Stimulated activated CD8-positive, alpha-beta memory T cell treated with anti-CD3 and anti-CD28 coated beads, Interleukin-15, amount 100 ng/mL, for 1 hour (primary cell): ENCODE data around the gene TNFSF13B.
"Not testable (repeated sequence)": the region's sequence is repeated elsewhere in the genome, so short reads cannot be mapped to it uniquely, and the experiment has no call there.

Experiments
- DNase-seq: peaks from one replicate; pipeline ENCODE4 v3.0.0-alpha.2; 2020; ENCODE audit warnings: low read depth

Gene TNFSF13B, protein sequence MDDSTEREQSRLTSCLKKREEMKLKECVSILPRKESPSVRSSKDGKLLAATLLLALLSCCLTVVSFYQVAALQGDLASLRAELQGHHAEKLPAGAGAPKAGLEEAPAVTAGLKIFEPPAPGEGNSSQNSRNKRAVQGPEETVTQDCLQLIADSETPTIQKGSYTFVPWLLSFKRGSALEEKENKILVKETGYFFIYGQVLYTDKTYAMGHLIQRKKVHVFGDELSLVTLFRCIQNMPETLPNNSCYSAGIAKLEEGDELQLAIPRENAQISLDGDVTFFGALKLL

DNA sequence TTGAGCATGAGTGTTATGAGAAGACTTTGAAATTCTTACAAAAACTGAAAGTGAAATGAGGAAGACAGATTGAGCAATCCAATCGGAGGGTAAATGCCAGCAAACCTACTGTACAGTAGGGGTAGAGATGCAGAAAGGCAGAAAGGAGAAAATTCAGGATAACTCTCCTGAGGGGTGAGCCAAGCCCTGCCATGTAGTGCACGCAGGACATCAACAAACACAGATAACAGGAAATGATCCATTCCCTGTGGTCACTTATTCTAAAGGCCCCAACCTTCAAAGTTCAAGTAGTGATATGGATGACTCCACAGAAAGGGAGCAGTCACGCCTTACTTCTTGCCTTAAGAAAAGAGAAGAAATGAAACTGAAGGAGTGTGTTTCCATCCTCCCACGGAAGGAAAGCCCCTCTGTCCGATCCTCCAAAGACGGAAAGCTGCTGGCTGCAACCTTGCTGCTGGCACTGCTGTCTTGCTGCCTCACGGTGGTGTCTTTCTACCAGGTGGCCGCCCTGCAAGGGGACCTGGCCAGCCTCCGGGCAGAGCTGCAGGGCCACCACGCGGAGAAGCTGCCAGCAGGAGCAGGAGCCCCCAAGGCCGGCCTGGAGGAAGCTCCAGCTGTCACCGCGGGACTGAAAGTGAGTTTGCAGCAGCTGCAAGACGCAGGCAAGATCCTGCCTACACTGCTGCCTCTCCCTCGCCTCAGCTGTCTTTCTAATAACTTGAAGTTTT lies at the start of gene TNFSF13B:
Gene TNFSF13B, plus strand, starts transcription at position 118 of the 728 bp plus-strand sequence. Its CDS starts 178 bp downstream, at position 296.
- no peak for DNase-seq

DNA sequence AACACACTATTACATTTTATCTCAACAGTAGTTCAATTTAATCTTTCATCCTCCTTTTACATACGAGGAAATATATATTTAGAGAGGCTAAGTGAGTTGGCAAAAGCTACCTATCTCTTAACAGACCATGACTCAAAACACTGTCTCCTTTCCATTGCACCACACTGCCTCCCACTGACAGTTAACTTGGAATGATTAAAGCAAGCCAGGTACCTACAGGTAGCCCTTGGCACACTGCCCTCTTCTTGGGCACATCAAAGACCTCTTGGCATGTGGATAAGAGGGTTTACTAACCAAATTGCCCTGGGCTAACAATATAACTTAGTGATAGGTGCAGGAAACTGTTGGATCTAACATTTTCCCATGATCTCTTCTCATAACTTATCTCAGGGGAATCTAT lies 49.5 kb upstream of the TNFSF13B start:
- DNase-seq, result no peak

DNA sequence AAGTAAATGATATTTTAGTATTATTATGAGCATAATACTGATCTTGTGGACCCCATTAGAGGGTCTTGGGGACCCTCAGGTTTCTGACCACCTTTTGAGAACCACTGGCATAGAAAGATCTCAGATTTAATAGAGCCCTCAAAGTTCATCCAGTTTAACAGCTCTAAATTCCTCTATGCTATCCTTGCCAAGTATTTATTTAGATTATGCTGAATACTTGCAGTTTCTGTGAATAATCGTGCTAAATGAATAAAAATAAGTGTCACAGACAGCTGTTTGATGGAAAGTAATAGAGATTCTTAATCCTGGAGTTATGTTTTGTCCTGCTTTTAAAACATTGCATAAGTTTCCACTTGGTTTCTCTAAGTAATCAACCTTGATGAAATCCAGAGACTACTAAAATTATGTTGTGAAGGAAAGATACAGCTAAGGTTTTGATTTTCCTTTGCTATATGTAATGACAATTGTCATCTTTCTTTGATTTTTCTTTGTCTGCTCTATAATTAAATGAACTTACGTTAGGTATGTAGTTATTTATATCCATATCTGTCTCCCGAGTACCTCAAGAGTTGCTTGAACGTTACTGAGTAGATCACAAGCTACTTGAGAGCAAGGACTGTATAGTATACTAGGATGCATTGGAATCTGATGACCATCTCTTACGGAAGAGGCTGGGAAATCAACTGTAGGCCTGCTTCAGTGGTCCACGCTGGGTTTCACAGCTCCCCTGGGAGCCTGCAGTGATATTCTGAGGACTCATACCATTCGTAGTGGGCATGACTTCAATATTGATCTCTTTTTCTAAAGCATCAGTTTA lies 45.6 kb upstream of the TNFSF13B start:
- no peak for DNase-seq

DNA sequence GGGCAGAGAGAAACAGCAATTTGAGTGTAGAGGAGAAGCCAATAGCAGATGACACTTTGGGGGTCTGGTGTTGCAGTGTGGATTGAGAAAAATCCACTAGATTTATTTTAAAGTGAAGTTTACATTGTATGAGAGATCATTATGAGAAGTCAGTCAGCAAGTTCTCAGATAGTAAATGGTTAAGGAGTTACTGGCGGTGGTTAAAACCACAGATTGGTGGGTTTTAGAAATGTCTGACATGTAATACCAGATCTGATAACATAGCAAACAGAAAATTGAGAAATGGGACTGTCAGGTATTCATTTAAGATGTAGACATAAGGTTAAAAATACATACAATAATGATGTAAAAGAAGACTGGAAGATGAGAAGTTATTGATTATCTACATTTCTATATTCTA lies 44.1 kb upstream of the TNFSF13B start:
- DNase-seq, result no peak

DNA sequence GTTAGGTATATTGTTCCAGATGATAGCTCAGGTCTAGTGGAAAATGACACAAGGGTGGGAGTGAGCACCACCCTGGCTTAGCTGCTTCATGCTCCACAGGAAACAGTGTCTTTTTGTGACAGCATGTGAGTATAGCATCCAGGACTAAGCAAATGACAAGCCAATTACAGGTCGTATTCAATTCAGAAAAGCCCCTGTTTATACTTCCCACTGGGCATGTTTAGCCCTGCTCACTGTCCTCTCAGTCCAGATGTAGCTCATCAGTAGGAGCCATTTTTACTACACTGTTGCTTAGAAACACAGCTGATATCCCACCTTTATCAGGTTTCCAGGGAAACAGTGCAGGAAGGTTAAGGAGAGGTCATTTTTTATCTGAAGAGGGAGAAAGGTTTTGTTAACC lies 43.3 kb upstream of the TNFSF13B start:
- DNase-seq, result no peak

DNA sequence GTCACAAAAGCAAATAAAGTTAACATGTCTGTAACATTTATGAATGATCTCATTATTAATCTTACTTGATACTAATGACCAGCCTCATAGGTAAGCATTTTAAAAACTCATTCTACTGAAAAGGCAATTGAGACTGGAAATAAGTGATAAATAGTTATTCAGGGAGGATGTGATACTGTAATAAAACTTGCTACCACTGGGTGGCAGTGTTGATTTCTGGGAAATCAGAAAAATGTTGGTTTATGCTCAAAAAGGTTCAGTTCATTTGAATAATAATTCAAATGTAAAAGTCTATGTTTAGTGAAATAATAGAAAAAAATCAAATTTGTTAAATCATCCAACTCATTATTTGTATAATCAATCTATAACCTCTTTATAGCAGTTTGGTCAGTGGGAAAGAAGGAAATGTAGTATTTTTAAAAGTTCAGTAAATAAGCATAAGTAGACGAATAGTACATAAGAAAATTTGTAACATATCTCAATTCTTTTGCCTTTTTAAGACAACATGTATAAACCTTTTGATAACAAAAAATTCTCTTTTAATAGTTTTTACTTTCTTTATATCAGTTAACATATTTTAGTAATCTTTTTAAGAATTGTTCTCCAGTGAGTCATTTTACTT lies 41.8 kb upstream of the TNFSF13B start:
- no peak for DNase-seq

DNA sequence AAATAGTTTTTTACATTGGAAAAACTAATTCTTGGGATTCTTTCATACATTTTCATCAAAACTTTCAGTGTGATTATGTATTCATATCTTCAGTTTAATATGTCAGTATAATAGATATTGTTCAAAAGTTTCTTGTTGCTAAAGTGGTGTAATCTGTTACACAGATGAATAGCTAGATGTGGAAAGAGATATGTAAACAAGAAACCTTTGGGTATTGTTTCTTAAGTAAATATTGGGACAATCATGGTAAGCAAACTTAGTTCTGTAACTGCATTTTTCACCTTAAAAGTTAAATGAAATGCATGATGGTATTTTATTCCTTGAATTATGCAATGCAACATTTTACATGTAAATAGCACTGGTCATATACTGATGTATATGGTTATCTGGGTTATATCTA lies 39.1 kb upstream of the TNFSF13B start:
- DNase-seq, result no peak

DNA sequence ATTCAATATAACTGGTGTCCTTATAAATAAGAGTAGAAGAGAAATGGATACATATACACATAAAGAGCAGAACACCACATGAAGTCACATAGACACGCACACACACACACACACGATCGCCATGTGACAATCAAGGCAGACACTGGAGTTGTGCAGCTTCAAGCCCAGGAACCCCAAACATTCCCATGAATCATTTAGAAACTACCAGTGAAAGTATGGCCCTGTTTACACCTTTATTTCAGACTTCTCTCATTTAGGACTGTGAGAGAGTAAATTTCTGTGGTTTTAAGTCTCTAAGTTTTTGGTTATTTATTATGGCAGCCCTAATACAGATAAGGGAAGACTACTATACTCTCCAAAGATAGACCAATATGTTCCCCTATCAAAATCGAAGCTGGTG lies 20.4 kb upstream of the TNFSF13B start:
- DNase-seq, result no peak

DNA sequence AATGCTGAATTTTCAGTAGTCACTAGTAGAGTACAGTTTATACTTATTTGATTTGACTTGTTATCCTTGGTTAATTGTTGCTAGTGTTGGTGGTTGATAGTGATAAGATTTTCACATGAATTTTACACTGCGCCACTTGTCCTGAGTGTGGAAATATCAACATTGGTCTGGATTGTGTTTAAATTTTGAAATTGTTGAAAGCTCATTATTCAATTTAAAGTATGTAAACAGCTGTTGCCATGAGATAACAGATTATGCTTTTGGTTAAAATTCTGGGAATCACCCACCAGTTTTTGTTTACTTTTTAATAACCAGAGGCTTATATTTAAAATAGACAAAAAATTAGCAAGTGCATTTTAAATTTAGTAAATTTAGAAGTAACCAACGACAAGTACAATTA lies 12.3 kb upstream of the TNFSF13B start:
- DNase-seq, result no peak

DNA sequence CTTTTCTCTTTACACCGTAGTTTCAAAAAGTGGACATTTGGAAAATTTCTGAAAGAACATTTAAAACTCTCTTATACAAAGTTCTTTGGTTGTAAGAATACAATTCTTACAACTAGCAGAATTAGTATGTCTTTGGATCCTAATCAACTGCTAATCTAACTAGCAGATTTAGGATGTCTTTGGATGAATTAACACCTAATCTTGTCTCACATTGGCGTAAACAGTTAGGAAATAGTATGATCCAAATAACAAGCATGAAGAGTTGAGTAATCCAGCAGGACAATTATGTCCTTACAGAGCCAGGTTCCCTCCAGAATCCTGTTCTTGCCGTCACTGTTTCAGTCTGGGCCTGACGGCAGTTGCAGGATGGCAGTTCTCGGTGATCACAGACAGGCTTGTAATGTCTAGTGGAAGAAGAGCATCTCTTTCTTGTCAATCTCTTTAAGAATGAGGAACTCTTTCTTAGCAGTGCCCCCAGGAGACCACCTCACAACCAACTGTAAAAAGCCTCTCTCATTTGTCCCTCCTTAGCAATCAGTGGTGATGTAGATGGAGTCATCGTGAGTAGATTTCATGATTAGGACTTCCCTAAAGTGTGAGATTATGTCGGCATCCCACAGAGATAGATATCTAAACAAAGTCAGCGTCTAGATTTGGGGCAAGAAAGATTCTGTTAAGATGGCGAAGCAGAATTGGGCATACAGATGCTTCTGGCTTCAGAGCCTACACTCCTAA lies 5.7 kb upstream of the TNFSF13B start:
- no peak for DNase-seq

DNA sequence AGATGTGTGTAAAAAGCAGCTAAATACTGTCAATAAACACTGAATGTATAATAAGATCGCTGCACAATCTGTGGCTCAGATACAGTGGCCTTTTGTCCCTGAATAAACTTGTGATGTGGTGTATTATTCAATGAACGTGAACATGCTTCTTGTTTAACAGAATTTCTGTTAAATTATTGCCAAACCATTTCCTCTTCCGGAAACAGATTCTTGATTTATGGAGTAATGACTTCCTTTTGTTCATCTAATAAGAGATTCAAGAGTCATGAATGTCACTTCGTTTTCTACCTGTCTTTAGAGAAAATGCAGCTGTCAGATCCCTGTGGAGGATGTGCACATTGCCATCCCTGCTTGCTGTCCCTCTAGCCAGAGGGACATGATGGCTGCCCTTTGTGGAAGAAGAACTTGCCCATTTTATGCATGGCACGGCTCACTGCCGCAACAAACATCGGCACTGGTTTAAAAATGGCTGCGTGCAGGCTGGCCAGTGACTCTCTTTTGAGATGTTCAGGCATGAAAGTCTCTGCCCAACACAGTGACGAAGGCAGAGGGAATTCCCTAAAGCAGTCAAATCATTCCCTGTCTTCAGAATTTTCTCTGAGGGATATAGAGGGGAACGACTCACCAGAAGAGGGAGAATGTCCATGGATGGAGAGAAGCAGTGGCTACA lies 3.1 kb upstream of the TNFSF13B start:
- DNase-seq, result no peak

DNA sequence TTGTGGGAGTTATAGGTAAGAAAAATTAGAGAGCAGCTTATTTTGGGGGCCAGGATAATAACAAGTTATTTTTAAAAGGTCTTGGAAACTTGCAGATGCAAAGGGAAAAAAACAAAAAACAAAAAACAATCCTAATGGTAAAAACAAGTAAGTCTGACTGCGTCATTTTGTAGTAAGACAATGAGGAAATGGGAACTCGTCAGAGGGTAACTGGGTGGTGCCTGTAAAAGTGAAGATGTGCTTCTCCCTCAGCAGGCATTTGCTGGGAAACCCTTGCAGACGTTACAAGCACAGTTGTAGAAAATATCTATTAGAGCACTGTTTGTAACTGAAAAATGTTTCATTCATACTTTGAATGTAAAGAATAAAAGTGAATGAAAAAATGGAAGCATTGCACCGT lies 2.2 kb upstream of the TNFSF13B start:
- DNase-seq, result no peak

DNA sequence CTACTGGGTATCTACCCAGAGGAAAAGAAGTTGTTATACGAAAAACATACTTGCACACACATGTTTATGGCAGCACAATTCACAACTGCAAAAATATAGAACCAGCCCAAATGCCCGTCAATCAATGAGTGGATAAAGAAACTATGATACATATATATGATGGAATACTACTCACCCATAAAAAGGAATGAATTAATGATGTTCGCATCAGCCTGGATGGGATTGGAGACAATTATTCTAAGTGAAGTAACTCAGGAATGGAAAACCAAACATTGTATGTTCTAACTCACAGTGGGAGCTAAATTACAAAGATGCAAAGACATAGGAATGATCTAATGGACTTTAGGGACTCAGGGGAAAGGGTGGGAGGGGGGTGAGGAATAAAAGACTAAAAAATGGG lies 1.7 kb upstream of the TNFSF13B start:
- not testable (repeated sequence) for DNase-seq

DNA sequence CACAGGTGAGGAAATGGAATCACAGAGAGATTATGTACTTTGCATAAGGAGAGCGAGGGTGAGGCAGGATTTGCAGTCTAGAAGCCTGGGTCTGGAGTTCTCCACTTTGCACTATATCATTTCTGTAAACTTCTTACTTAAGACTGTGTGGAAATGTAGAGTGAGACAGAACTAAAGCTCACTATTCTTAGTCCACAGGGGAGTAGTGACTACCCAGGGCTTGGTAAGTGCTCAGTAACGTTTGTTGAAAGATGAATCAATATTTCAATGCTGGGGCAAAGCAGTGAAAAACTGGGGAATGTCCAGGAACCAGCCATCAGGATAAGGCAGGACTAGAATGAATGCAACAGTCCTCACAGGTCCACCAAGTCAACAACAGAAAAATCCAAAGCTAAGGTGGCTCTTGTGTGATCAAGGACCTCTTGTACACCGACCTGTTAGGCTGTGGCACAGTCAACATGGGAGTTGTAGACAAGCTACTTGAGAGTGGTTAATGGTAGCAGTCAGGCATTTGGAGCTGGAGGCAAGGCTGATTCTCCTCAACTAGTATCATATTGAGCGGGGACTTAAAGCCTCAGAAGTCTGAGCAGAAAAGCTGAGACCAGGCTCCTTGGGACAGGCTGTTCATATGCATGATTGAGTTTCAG lies 929 bp upstream of the TNFSF13B start:
- no peak for DNase-seq

DNA sequence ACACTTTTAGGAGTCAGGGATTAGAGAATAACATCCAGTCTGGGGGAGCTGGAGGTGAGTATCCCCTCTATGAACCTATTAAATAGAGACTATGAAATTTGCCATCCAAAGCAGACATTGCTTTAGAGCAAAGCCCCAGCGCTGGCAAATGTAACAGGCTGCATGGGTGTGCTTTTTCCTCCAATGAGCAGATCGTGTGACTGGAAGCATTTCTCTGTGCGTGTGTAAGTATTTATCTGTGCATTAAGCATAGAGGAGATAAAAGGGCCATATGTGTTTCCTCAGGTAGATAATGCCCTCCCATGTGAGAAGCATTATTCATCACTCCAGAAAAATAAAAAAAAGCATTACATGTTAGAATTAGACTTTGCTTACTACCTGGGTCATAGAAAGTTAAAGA lies 924 bp downstream of the TNFSF13B start:
- no peak for DNase-seq

DNA sequence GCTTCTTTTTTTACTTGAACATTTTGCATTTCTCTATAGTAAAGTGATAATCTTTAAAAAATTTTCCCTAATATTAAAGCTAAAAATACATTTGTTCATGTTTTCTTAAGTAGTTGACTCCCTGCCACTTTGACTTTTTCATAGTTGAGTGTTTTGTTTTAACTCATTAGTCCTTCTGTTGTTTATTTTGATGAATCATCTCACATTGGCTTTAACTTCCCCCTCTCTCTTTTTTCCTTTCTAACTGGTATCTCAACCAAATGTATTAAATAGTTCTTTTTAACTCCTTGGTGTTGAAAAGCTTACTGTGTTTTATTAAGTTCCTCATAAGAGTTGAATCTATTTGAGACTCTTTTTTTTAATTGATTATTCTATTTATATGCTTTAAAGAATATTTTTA lies 2.8 kb downstream of the TNFSF13B start:
- DNase-seq, result no peak

DNA sequence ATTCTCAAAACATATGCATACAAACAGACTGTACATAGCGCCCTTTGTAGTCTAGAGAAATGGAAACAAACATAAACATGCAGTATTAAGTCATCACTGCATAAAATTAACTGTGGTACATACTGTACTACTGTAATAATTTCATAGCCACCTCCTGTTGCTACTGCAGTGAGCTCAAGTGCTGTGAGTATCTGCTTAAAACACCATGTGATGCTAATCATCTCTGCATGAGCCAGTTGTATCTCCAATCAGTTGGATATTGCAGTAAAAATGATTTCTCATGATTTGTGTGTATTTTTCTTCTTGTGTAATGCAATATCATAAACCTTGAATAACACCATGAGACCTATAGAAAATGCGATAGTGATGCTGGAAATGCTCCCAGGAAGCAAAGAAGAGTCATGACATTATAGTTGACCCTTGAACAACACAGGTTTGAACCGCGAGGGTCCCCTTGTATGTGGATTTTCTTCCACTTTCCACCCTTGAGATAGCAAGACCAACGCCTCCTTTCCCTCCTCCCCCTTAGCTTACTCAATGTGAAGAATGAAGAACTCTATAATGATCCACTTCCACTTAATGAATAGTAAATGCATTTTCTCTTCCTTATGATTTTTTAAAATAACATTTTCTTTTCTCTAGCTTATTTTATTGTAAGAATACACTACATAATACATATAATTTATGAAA lies 4.1 kb downstream of the TNFSF13B start:
- DNase-seq, result no peak

DNA sequence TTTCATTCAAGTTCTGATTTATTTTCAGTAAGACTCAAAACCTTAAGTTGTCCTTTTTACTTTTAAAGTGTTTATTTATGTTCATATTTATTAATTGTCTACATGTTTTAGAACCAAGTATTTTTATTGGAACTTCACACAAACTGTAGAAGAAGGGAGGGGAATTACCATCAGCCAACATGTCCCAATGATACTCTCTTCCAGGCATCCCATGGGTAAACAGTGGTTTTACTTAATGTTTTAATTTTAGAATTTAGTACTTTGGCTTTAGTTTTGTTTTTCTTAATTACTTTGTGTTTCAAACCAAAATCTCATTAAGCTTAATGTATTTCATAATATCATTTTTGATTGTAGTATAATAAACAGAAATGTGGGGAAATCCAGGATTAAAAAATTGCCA lies 5.2 kb downstream of the TNFSF13B start:
- no peak for DNase-seq

DNA sequence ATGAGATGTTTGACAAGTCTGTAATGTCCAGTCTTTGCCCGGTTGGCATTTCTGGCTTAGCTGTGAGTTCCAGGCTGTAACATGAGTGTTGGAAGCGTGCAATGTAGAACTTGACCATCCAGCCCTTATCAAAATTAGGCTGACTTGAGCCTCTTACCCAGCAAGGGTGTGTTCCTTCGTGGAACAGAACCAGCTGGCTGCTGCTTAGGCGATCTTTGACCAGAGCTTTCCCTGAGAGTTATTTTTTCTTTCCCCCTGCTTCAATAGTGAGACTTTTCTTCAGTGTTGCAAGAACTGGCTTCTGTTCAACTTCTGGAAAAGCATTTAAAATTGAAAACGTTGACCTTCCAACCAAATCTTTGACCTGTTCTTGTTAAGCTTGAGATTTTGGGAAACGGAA lies 6.5 kb downstream of the TNFSF13B start:
- no peak for DNase-seq

DNA sequence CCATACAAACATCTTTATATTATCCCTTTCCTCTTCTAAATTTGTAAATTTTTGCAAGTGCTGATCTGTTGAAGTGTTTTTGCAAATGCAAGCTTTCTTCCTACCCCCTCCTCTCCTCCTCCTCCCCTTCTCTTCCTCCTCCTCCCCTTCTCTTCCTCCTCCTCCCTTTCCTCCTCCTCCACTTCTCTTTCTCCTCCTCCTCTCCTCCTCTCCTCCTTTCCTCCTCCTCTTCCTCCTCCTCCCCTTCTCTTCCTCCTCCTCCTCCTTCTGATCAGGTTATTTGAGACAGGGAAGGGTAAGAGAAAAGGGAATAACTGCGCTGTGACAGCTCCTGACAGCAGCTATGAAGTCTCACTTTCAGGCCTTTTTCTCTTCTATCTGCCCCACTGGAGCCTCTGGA lies 8.9 kb downstream of the TNFSF13B start:
- no peak for DNase-seq
